GM12873 (cell line): ENCODE data around the gene BYSL.

ENCODE experiments used
- TF ChIP-seq, protein P1 (sequence below): IDR thresholded peaks from 2 replicates; pipeline ENCODE4 v1.5.1; 2012; ENCODE audit warnings: low read depth, mild to moderate bottlenecking, moderate library complexity, low read length, control low read depth; ENCODE audit not compliant: insufficient read depth; ENCODE audit errors: missing control alignments

BYSL gene

DNA sequence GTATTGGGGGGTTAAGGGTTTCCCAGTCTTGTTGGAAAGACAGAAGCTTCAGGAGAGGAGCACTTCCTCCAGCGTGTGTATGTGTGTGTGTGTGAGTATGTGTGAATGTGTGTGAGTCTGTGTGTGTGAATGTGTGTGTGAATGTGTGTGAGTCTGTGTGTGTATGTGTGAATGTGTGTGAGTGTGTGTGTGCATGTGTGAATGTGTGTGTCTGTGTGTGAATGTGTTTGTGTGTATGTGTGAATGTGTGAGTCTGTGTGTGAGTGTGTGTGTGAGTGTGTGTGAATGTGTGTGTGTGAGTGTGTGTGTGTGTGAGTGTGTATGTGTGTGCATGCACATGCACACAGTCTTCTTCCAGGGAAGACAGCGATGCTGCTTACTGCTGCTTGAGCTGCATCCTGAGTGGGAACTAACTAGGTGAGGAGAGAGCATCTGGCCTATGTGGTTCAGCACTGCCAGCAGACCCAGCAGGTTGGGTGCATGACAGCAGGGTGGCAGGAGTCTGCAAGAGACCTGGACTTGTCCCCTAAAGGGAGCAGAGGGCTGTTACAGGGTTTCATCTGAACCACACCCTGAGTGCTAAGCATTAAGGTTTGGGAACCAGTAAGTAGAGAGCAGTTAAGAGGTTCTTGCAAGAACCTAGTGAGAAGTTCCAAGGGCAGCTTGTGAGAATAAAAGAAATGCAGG lies 43.0 kb downstream of the BYSL start:
- TF ChIP-seq, protein P1, sequence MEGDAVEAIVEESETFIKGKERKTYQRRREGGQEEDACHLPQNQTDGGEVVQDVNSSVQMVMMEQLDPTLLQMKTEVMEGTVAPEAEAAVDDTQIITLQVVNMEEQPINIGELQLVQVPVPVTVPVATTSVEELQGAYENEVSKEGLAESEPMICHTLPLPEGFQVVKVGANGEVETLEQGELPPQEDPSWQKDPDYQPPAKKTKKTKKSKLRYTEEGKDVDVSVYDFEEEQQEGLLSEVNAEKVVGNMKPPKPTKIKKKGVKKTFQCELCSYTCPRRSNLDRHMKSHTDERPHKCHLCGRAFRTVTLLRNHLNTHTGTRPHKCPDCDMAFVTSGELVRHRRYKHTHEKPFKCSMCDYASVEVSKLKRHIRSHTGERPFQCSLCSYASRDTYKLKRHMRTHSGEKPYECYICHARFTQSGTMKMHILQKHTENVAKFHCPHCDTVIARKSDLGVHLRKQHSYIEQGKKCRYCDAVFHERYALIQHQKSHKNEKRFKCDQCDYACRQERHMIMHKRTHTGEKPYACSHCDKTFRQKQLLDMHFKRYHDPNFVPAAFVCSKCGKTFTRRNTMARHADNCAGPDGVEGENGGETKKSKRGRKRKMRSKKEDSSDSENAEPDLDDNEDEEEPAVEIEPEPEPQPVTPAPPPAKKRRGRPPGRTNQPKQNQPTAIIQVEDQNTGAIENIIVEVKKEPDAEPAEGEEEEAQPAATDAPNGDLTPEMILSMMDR = no peak

DNA sequence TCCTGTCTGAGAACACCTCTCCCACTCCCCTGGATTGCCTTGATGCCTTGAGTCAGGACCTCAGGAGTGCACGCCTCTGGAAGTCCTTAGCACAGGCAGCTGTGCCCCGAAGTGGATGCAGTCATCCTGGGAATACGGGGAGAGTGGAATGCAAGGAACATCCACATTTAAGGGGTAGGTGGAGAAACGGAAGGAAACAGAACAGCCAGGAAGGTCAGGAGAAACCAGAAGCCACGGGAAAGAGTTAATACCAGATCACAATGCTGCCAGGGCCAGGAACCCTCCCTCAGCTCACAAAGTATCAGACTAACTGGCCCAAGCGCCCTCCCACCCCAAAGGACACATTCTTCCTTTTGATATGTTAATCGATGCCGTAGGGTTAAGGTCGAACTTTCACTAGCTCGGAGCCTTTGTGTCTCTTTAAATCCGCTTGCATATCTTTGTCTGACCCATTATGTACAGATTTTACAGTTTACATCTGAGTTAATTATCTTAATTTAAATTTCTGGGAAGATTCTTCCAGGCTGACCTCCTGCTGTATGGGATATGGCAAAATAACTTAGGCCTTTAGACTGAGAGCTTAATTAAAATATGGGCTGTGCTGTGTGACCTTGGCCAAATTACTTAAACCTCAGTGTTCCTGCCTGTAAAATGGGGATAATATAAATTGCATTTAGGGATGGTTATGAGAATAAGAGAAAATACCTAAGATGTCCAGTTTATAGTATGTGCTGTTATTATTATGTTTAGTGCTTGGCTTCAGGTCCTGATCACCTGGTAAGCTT lies 44.3 kb downstream of the BYSL start:
- TF ChIP-seq, protein P1 = no peak

DNA sequence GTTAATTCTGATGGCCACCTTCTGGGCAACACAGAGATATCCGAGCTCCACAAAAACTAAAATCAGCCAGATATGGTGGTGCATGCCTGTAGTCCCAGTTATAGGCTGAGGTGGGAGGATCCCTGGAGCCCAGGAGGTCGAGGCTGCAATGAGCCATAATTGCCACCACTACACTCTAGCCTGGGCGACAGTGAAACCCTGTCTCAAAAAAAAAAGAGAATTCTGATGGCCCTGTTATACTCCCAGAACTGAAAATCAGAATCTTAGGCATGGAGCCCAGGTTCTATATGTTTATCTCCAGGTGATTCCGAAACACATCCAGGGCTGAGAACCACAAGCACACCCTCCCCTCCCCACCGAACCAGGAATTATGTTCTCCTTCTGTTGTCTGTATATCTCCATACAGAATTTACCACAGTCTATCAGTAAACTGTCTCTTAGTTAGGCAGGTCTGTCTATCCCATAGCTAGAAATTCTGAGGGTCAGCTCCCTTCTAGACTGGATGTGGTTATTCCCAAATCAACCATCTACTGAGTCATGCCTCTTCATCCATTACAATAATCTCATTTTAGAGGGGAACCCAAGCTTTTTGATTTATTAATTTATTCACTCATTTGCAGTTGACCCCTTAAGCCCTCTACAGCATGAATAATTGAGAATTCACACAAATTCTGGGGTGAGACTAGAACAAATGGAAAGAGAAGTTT lies 45.1 kb downstream of the BYSL start:
- TF ChIP-seq, protein P1 = no peak

DNA sequence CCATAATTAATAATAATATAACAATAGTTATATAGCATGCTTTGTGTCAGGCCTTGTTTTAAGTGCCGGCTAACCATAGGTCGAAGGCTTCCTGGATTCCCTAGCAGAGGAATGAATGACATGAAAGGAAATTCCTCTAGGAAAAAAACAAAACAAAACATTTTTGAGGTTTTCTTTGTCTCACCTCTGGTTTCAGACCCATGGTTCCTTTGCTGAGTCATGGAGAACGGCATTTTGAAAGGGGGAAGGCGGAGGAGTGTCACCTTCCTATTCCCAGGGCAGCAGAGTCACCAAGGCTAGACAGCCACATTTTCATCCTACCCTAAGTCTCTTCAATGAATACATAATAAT lies 45.6 kb downstream of the BYSL start:
- TF ChIP-seq, protein P1 = no peak

DNA sequence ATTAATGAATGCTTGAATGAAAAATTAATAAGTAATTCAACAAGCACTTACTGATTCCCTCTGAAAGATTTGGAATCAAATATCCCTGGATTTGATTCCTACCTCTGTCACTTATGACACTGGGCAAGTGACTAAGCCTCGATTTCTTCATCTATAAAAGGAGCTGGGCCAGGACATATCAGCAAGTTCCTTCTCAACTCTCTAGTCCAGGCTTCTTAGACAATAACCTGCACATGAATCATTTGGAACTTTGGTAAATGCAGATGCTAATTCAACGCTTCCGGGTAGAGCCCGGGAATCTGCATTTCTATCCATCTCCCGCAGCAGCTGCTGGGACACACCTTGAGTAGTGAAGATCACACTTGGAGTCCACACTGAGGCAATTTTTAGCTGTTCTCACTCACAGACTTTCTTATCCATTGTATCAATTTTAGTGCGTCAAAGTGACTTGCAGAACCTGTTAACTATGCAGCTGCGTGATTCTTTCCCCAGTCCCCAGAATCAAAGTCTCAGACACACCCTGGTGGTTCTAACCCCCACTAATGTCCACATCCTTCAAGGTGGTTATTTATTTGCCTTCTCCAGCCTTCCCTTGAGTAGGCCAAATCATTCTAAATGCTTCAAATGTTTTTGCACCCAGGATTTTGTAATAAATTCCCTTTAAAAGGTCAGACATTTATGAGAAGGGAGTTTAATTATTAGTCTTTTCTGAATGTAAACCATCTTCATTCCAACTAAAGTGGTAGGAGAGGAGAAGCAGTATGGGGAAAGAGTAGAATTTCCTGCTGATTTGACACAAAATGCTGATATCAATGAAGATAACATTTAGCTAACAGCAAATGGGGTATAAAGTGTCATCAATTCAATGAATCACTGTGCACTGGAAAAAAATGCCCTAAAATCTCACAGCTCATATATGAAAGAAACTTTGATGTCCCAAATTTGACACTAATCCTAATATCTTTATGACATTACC lies 46.3 kb downstream of the BYSL start:
- TF ChIP-seq, protein P1 = no peak

DNA sequence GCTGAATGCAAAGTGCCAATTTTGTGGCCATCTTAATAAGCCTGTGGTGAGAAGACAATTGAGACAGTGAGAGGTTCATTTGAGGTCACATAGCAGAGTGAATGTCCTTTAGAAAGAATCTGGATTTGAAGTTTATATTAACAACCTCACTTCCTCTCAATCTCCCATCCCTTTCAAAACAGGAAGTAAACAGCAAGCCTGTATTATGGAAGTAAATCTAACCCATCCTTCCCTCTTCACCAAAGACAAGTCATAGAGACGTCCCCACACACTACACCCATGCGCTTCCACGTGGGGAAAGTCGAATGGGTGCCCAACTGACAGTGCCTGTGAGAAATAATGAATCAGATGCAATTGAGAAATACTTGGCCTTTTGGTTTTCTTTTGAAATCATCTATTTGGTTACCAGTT lies 49.1 kb downstream of the BYSL start:
- TF ChIP-seq, protein P1 = no peak
